ENCODE results near the gene OR4C16.

The OR4C16 gene

DNA sequence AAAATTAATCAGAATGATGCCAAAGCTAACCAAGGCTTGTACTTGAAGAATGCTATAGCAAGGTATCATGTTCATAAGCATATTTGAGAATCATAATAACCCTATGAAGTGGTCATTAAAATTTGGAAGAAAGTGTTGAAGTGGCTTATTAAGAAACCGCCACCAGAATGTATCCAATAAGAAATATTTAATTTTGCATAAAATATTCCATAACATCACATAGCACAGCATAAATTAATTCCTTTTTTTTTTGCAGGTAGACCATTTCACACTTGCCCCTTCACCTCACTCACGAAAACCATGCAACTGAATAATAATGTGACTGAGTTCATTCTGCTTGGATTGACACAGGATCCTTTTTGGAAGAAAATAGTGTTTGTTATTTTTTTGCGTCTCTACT, at the start of gene OR4C16:
TSS of gene OR4C16 (plus strand) at position 301 of the 400 bp plus-strand sequence. CDS start at position 301, 0 bp downstream.
- DNase-seq = no peak

DNA sequence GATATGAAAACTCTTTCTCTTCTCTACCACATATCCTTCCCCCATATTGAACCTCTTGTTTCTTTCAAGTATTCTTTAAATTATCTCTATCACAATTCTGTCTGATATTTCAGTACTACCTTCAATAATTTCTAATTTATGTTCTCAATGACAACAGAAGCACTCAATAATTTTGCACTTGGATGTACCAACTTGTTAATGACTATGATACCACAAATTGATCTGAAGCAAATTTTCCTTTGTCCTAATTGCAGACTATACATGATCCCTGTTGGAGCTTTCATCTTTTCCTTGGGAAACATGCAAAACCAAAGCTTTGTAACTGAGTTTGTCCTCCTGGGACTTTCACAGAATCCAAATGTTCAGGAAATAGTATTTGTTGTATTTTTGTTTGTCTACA, 17.8 kb upstream of the OR4C16 start, which contains the start of gene OR4C15:
TSS of gene OR4C15 (plus strand) at position 301 of the 400 bp plus-strand sequence. CDS start at position 301, 0 bp downstream.
- no peak for DNase-seq

- no peak for DNase-seq
Measured at GRCh38 chr11:55572548-55572947, 620 bp downstream of the OR4C16 start.

GRCh38 chr11:55607545-55607944, 35.6 kb downstream of the OR4C16 start, which contains the start of gene OR4C11:
TSS of gene OR4C11 (minus strand) at chr11:55607645. CDS start at chr11:55604373, 3,272 bp downstream.
- no peak for DNase-seq
